Natural killer cell (primary cell): ENCODE results near the gene HDAC4. TPM values are rescaled to one million over a fixed set of nuclear protein-coding genes. Genes with fewer than 3 reads are reported as not detected.
A peak's percentile ranks its signal among the peaks of the same experiment; 100 is the strongest.

Source experiments
- ATAC-seq, 3 donors: fragments of 150-1000 bp in 2 of 3; fragments of 200-7000 bp in 1 of 3; cut with Tn5 transposase; 1 replicate in 1 of 3; 2 replicates in 2 of 3; pipeline ENCODE4 v1.10.0; 2021; ENCODE audit warnings: mild to moderate bottlenecking in 2 of 3, moderate library complexity in 2 of 3
- DNase-seq, 2 donors: peaks; one replicate each; pipeline versions ENCODE4 v3.0.0 to v3.0.0-alpha.2; 2013 to 2021; ENCODE audit warnings: mixed read lengths in 1 of 2
- H3K27ac ChIP-seq: one replicate; pipeline ENCODE4 v1.5.1; 2013; ENCODE audit warnings: mild to moderate bottlenecking, low read length
- H3K27me3 ChIP-seq: one replicate; pipeline ENCODE4 v1.6.1; 2013; ENCODE audit warnings: low read length; ENCODE audit not compliant: control insufficient read depth, insufficient read depth
- H3K36me3 ChIP-seq: one replicate; pipeline ENCODE4 v1.6.1; 2013; ENCODE audit warnings: low read length; ENCODE audit not compliant: control insufficient read depth, insufficient read depth
- H3K4me1 ChIP-seq: one replicate; pipeline ENCODE4 v1.6.1; 2013; ENCODE audit warnings: low read length; ENCODE audit not compliant: control insufficient read depth, insufficient read depth
- H3K4me3 ChIP-seq: one replicate; pipeline ENCODE4 v1.5.1; 2013; ENCODE audit warnings: low read length
- H3K9me3 ChIP-seq: one replicate; pipeline ENCODE4 v1.6.1; 2013; ENCODE audit warnings: low read length; ENCODE audit not compliant: control insufficient read depth, insufficient read depth
- H3K27ac Mint-ChIP-seq, 2 donors: one replicate each; pipeline ENCODE4 v1.8.0; 2022; ENCODE audit warnings: mild to moderate bottlenecking in 2 of 2, mixed read lengths in 2 of 2, moderate library complexity in 1 of 2
- H3K27me3 Mint-ChIP-seq, 2 donors: one replicate each; pipeline ENCODE4 v1.8.0; 2022; ENCODE audit warnings: low read depth in 2 of 2, mixed read lengths in 2 of 2
- H3K36me3 Mint-ChIP-seq: one replicate; pipeline ENCODE4 v1.8.0; 2022; ENCODE audit warnings: mixed read lengths
- H3K4me1 Mint-ChIP-seq, 2 donors: one replicate each; pipeline ENCODE4 v1.8.0; 2022; ENCODE audit warnings: mixed read lengths in 2 of 2
- H3K4me3 Mint-ChIP-seq: one replicate; pipeline ENCODE4 v1.8.0; 2022; ENCODE audit warnings: mild to moderate bottlenecking, moderate library complexity, mixed read lengths
- H3K9me3 Mint-ChIP-seq, 2 donors: one replicate each; pipeline ENCODE4 v1.8.0; 2022; ENCODE audit warnings: mixed read lengths in 2 of 2
- WGBS: methylation state at CpG from one replicate; pipeline ENCODE4 v1.1.7; 2013; ENCODE audit warnings: missing lambda C conversion rate; ENCODE audit not compliant: insufficient coverage; 5-methylcytosine and 5-hydroxymethylcytosine counted together
- intact Hi-C: fragments of 100-400 bp; cut with micrococcal nuclease; formaldehyde crosslinking; loops from one replicate; pipeline ENCODE4 v1.14.2; 2022
- total RNA-seq, 4 donors: library from RNA; stranded (reverse); fragments of 120-200 nt in 1 of 4; gene quantifications; one replicate each; pipeline versions ENCODE4 v1.2.3 to v1.2.4, GENCODE V29; 2013 to 2022
- TF ChIP-seq, protein P1 (sequence below): fragments of 200-600 bp; IDR thresholded peaks from one replicate; pipeline ENCODE4 v1.8.0; 2022; ENCODE audit warnings: antibody characterized with exemption

HDAC4 gene
- total RNA-seq, 3 donors from 2014 or later (not counting 1 experiment from before 2014, with no cell fraction given), result 74.9 to 105 (median 100) TPM

DNA sequence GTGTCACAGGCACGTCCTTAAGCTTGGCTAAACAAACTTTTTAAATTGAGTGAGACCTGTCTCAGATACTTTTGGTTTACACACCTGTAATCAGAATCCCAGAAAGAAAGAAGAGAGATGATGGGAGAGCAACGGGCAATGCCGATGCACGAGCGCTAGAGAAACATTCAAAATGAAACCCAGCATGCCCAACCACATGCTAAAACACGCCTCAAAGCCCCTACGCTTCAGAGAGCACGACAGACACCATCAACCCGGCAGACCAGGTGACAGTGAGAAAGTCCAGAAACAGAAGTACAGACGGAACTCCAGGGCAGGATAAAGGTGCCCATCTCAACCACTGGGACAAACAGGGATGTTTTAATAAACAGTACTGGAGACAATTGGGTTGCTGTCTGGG, 85.5 kb downstream of the HDAC4 start:
- Histone ChIP-seq H3K27ac (no peak overlapping the region), H3K27me3 (no peaks in the 10 kb centered on the region), H3K4me1 (peaks cover 43% of the 10 kb centered on the region), H3K36me3 (no peaks in the 10 kb centered on the region), H3K4me3 (no peak overlapping the region), H3K9me3 (no peaks in the 10 kb centered on the region)
- Mint-ChIP-seq H3K9me3 (no peaks in the 10 kb centered on the region), H3K4me1 (peaks cover 42 to 46% of the 10 kb centered on the region in 2 donors), H3K27me3 (no peaks in the 10 kb centered on the region), H3K4me3 (no peak overlapping the region), H3K36me3 (no peaks in the 10 kb centered on the region), H3K27ac (peak overlapping the region; percentile 93 to 94)
- WGBS, result 59% methylated on average over 9 of the region's 10 CpGs
- DNase-seq (peak in 1 of 2 donors; percentile 35), ATAC-seq (no peak)
- TF ChIP-seq, protein P1, sequence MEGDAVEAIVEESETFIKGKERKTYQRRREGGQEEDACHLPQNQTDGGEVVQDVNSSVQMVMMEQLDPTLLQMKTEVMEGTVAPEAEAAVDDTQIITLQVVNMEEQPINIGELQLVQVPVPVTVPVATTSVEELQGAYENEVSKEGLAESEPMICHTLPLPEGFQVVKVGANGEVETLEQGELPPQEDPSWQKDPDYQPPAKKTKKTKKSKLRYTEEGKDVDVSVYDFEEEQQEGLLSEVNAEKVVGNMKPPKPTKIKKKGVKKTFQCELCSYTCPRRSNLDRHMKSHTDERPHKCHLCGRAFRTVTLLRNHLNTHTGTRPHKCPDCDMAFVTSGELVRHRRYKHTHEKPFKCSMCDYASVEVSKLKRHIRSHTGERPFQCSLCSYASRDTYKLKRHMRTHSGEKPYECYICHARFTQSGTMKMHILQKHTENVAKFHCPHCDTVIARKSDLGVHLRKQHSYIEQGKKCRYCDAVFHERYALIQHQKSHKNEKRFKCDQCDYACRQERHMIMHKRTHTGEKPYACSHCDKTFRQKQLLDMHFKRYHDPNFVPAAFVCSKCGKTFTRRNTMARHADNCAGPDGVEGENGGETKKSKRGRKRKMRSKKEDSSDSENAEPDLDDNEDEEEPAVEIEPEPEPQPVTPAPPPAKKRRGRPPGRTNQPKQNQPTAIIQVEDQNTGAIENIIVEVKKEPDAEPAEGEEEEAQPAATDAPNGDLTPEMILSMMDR, result no peak
- intact Hi-C loops, result no loop called here

DNA sequence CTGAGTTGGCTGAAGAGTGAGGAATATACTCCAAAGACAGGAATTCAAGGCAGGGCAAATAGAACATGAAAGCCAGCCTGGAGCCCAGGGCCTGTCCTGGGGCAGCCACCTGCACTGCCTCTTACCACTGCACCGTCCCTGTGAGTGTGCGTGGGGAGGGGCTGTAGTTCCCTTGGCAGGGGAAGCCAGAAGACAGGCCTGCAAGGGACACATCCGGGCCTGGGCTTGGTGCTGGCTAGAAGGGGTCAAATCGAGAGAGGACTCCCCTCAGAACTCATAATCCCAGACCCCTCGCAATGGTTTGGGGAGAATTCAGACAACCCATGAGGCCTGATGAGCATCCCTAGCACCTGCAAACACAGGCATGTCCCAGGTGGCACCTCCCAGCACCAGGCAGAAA, 87.0 kb downstream of the HDAC4 start:
- H3K4me3 Mint-ChIP-seq, result no peak overlapping the region
- H3K4me1 Mint-ChIP-seq, result peaks cover 38 to 41% of the 10 kb centered on the region in 2 donors
- 99% methylated on average over 5 of the region's 5 CpGs for WGBS
- H3K27ac ChIP-seq, result no peak overlapping the region
- intact Hi-C loops, result no loop called here
- H3K36me3 ChIP-seq, result no peaks in the 10 kb centered on the region
- no peaks in the 10 kb centered on the region for H3K9me3 ChIP-seq
- ATAC-seq, result no peak
- DNase-seq, result no peak
- no peaks in the 10 kb centered on the region for H3K27me3 ChIP-seq
- TF ChIP-seq, protein P1, result no peak
- no peaks in the 10 kb centered on the region for H3K9me3 Mint-ChIP-seq
- H3K27me3 Mint-ChIP-seq, result no peaks in the 10 kb centered on the region
- H3K36me3 Mint-ChIP-seq, result no peaks in the 10 kb centered on the region
- no peak overlapping the region for H3K27ac Mint-ChIP-seq
- no peak overlapping the region for H3K4me3 ChIP-seq
- peaks cover 42% of the 10 kb centered on the region for H3K4me1 ChIP-seq

DNA sequence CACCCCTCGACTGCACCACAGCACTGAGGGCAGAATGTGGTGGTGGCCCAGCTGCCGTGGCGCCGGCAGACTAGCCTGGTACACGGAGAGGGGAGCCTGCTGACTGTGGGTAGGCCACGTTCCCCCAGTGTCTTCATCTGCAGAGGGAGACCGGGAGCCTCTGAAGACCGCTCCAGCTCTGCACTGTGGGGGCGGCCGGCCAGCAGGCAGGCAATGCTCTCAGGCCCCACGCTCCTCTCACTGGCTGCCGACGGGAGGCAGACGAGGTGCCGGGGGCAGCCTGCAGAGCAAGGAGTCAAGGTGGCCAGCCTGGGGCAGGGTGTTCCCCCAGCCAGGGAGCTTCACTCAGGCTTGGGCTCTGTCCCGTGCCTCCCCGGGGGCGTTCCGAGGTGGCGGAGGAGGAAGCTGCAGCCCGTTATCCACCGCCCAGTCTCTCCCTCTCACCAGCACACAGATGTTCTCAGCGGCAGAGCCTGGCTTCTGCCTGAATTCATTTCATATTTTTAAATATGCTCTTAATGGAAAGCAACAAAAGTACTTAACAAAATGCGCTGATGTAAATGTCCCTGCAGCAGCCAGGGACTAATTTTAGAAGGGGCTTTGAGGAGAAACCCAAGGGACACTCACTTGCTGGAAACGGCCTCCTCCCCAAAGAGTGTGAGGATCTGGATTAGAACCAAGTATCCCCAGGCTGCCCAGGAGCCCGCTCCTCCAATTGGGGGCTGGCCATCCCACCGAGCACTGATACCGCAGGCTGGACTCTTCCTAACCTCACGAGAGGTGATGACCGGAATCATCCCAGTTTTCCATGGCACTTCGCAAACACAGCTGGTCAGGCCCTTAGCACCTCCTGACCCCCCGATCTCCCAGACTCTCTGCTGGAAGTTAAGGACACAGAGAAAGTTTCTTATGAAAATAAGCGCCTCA, 87.8 kb downstream of the HDAC4 start:
- Mint-ChIP-seq H3K27me3 (no peaks in the 10 kb centered on the region), H3K27ac (no peak overlapping the region)
- intact Hi-C loops, result no loop called here

More for the DNA sequence above, 87.8 kb downstream of the HDAC4 start:
- no peaks in the 10 kb centered on the region for H3K27me3 ChIP-seq
- Mint-ChIP-seq H3K4me1 (peaks cover 31 to 37% of the 10 kb centered on the region in 2 donors), H3K36me3 (no peaks in the 10 kb centered on the region), H3K4me3 (no peak overlapping the region), H3K9me3 (no peaks in the 10 kb centered on the region)
- H3K9me3 ChIP-seq, result no peaks in the 10 kb centered on the region
- no peaks in the 10 kb centered on the region for H3K36me3 ChIP-seq
- TF ChIP-seq, protein P1, result no peak
- H3K4me3 ChIP-seq, result no peak overlapping the region
- ATAC-seq, result no peak
- WGBS, result 96% methylated on average over 33 of the region's 33 CpGs
- no peak overlapping the region for H3K27ac ChIP-seq
- peaks cover 41% of the 10 kb centered on the region for H3K4me1 ChIP-seq
- peak in 1 of 2 donors; percentile 4 for DNase-seq
